Uterus (tissue), 4 donors: Measurements from ENCODE around the gene MYO1B. TPM values are rescaled to one million over a fixed set of nuclear protein-coding genes. Genes with fewer than 3 reads are reported as not detected.

Source experiments
- DNase-seq, 2 donors: peaks; one replicate each; pipeline ENCODE4 v3.0.0-alpha.2; 2019 to 2020
- H3K27ac ChIP-seq, 2 donors: fragments of 200-600 bp; sonication (generic); 1 replicate in 1 of 2; 2 replicates in 1 of 2; pipeline ENCODE4 v1.5.1; 2016 to 2018
- H3K27me3 ChIP-seq, 2 donors: fragments of 200-600 bp; sonication (generic); one replicate each; pipeline ENCODE4 v1.5.1; 2018 to 2019; ENCODE audit warnings: control low read depth in 1 of 2
- H3K36me3 ChIP-seq, 2 donors: fragments of 200-600 bp; sonication (generic); one replicate each; pipeline ENCODE4 v1.5.1; 2019; ENCODE audit warnings: control low read depth in 1 of 2
- H3K4me1 ChIP-seq, 2 donors: fragments of 200-600 bp; sonication (generic); one replicate each; pipeline ENCODE4 v1.5.1; 2018 to 2019; ENCODE audit warnings: control low read depth in 1 of 2
- H3K4me3 ChIP-seq, 2 donors: fragments of 200-600 bp; sonication (generic); 1 replicate in 1 of 2; 2 replicates in 1 of 2; pipeline ENCODE4 v1.5.1; 2018 to 2019; ENCODE audit warnings: mild to moderate bottlenecking in 1 of 2
- H3K9me3 ChIP-seq, 2 donors: fragments of 200-600 bp; sonication (generic); one replicate each; pipeline ENCODE4 v1.5.1; 2019; ENCODE audit warnings: control low read depth in 1 of 2
- POLR2A ChIP-seq, 2 donors: fragments of 450-650 bp; IDR thresholded peaks; one replicate each; pipeline ENCODE4 v1.6.1; 2016; ENCODE audit warnings: antibody characterized with exemption in 2 of 2, mild to moderate bottlenecking in 1 of 2, moderate library complexity in 1 of 2
- intact Hi-C: fragments of 100-400 bp; cut with DNase I; formaldehyde crosslinking; loops from one replicate; pipeline ENCODE4 v1.15.1; 2023; ENCODE audit warnings: low total_unique reads
- total RNA-seq, 4 donors: library from RNA; depleted of rRNA in 3 of 4; stranded (reverse); fragments of >200 nt in 3 of 4; gene quantifications; one replicate each; pipeline versions ENCODE4 v1.1.0 to v1.2.4, GENCODE V29; 2014 to 2023
- TF ChIP-seq, protein P1 (sequence below), 4 experiments: fragments of 200-600 bp in 2 of 4; fragments of 450-650 bp in 2 of 4; sonication (generic) in 2 of 4; IDR thresholded peaks; one replicate each; pipeline ENCODE4 v1.5.1; 2016 to 2019; ENCODE audit warnings: antibody characterized with exemption in 4 of 4, mild to moderate bottlenecking in 2 of 4, moderate library complexity in 1 of 4
- donor health status: DM: yes; HTN: yes; CAD: no.

Gene MYO1B
- total RNA-seq, 4 donors from 2014 or later = 10.3 to 169 (median 29.5) TPM

DNA sequence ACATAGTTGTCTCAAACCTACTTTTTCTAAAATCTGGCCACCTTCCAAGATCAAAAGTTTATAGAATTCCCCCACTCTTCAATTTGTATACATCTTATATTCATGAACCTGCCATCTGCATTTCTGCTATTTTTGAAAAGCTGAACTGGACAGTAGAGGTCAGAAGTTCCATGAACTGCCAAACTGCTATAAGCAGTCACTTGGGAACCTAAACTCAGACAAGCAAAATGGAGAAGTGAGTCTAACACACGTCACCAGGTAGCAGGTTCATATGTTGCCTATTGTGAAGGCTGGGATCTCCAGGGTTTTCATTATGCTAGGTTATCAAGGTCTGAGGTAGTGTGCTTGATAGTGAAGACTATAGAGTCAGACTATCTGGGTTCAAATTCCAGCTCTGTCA is 2.0 kb upstream of the MYO1B start:
- TF ChIP-seq POLR2A (IDR thresholded peaks at IDR 0.05) = no peak
- TF ChIP-seq, protein P1, sequence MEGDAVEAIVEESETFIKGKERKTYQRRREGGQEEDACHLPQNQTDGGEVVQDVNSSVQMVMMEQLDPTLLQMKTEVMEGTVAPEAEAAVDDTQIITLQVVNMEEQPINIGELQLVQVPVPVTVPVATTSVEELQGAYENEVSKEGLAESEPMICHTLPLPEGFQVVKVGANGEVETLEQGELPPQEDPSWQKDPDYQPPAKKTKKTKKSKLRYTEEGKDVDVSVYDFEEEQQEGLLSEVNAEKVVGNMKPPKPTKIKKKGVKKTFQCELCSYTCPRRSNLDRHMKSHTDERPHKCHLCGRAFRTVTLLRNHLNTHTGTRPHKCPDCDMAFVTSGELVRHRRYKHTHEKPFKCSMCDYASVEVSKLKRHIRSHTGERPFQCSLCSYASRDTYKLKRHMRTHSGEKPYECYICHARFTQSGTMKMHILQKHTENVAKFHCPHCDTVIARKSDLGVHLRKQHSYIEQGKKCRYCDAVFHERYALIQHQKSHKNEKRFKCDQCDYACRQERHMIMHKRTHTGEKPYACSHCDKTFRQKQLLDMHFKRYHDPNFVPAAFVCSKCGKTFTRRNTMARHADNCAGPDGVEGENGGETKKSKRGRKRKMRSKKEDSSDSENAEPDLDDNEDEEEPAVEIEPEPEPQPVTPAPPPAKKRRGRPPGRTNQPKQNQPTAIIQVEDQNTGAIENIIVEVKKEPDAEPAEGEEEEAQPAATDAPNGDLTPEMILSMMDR (IDR thresholded peaks at IDR 0.05) = no peak
- no peak overlapping the region for H3K4me3 ChIP-seq
- no peak overlapping the region for H3K27ac ChIP-seq
- no peak for DNase-seq
- H3K4me1 ChIP-seq = peaks cover 0 to 13% of the 10 kb centered on the region in 2 donors
- intact Hi-C loops = no loop called here
- no peaks in the 10 kb centered on the region for H3K9me3 ChIP-seq
- no peaks in the 10 kb centered on the region for H3K36me3 ChIP-seq
- no peaks in the 10 kb centered on the region for H3K27me3 ChIP-seq

DNA sequence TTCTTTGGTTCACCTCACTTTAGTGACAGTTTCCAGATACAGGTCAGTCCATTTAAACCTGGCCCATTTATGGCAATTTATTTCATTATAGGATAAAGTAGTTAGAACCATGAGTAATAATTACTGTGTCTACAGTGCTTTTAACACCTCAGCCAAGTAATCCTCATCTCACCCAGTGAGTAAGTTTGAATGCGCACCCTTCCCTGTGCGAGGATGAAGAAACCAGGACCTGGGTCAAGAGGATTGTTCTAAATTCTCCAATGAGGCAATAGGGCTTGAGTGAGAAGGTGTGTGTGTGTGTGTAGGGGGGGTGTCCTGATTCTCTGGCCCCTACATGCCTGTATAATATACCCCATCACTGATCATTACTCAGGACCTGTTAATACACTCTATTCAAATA is 854 bp upstream of the MYO1B start:
- Histone ChIP-seq H3K4me3 (no peak overlapping the region), H3K9me3 (no peaks in the 10 kb centered on the region), H3K4me1 (peaks cover 0 to 14% of the 10 kb centered on the region in 2 donors), H3K27ac (peak overlapping the region; percentile 65 to 85), H3K27me3 (no peaks in the 10 kb centered on the region), H3K36me3 (no peaks in the 10 kb centered on the region)
- intact Hi-C loops = no loop called here
- DNase-seq = no peak
- TF ChIP-seq, protein P1 (IDR thresholded peaks at IDR 0.05) = no peak
- TF ChIP-seq POLR2A (IDR thresholded peaks at IDR 0.05) = no peak

DNA sequence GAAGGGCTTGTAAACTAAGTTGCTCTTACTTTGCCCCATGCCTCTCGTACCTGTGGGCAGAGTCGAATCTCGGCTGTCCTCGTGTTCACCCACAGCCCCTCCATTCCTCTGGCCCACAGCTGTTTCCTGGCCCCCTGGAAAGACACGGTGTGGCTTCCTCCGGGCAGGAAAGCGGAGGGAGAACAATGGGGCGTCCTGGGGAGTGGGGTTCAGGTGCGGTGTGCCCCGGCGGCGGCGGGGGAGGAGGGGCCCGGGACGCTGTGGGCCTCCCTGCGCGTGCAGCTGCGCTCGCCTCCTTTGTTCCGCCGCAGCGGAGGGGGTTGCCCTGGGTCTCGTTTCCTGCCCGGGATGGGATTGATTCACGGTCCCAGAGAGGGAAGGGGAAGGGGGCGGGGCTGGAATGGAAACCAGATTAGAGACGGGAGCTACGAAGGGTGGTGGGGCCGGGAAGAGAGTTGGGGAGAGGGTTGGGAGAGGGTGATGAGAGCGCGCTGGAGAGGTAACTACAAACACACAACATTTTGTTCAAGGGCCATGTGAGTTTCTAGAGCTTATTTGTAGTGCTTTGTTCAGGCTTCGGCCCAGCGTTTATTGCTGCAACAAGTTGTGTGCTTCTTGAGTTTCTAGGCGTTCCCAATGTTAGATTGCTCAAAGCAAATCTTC is 796 bp downstream of the MYO1B start:
- Histone ChIP-seq H3K27ac (peak overlapping the region; percentile 65 to 85), H3K4me3 (peak overlapping the region; percentile 46 to 96), H3K4me1 (peaks cover 0 to 14% of the 10 kb centered on the region in 2 donors), H3K36me3 (no peaks in the 10 kb centered on the region), H3K27me3 (no peaks in the 10 kb centered on the region), H3K9me3 (no peaks in the 10 kb centered on the region)
- peak; percentile 65 to 67 for DNase-seq
- intact Hi-C loops = no loop called here
- TF ChIP-seq, protein P1 (IDR thresholded peaks at IDR 0.05) = no peak
- peak in 1 of 2 donors; percentile 13 for TF ChIP-seq POLR2A (IDR thresholded peaks at IDR 0.05)

DNA sequence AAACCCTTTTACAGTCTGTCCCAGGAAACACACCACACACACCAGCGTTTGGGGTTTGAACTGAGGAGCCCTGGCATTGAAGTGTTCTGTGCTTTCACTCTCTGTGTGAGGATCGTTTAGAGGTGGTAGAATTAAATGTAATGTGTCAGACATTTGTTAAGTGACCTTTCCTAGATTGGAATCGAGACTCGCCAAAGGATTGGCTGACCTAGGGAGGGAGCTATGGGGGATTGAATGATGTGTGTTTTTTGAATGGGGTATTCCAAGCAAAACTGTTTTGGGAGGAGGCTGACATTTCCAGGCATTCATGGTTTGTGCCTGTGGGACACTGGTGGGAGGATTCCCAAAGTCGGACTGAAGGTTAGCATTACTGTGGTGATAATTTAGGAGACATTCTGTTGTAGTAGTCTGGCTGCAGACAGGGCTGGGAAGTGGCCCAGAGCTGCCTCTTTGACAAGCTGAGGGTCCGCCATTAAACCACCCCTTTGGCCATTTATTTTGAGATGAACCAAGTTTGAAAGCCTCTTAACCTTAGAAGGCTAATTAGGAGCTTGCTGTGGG is 1.7 kb downstream of the MYO1B start:
- H3K4me3 ChIP-seq = peak overlapping the region; percentile 46 to 96
- H3K27ac ChIP-seq = peak overlapping the region; percentile 65 to 85
- H3K36me3 ChIP-seq = no peaks in the 10 kb centered on the region
- peaks cover 0 to 14% of the 10 kb centered on the region in 2 donors for H3K4me1 ChIP-seq
- intact Hi-C loops = no loop called here
- no peaks in the 10 kb centered on the region for H3K9me3 ChIP-seq
- TF ChIP-seq, protein P1 (IDR thresholded peaks at IDR 0.05) = no peak
- TF ChIP-seq POLR2A (IDR thresholded peaks at IDR 0.05) = no peak
- H3K27me3 ChIP-seq = no peaks in the 10 kb centered on the region
- DNase-seq = peak in 1 of 2 donors; percentile 45

DNA sequence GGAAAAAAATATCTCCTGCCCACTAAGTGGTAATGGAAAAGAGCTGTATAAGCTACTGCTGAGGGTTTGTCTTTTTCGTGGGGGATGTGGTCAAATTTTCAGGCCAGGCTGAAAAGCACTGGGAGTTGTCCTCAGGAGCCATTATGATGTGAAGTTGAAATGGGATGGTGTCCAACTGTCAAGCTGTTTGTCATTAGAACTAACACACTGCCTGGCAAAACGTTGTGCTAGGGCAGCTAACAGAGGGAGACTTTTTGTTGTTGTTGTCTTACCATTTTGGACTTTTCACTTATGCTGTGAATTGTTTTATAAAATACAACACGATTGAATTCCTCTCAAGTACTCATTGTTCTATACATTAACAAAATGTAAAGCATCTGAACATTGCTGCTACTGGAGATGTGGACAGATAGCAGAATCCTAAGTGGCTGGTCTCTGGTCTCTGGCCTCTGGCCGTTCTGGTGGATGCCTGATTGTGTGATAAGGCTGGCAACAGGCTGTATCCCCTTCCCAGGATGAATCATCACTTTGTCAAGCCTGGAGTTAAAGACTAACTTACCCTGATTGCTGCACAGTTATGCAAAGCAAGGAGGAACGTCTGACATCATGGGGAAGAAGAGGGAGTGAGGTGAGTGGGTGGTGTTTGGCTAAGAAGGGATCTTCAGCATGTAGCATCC is 2.3 kb downstream of the MYO1B start:
- Histone ChIP-seq H3K4me3 (no peak overlapping the region), H3K36me3 (no peaks in the 10 kb centered on the region), H3K4me1 (peaks cover 0 to 14% of the 10 kb centered on the region in 2 donors), H3K27me3 (no peaks in the 10 kb centered on the region), H3K27ac (peak overlapping the region; percentile 65 to 85), H3K9me3 (no peaks in the 10 kb centered on the region)
- peak; percentile 42 to 50 for DNase-seq
- TF ChIP-seq POLR2A (IDR thresholded peaks at IDR 0.05) = no peak
- TF ChIP-seq, protein P1 (IDR thresholded peaks at IDR 0.05) = no peak
- intact Hi-C loops = no loop called here
